NCI-H2171 (cell line): ENCODE data around the gene SYNRG.

Experiments used
- DNase-seq: peaks from one replicate; lab custom pipeline; 2025; lab: John Stamatoyannopoulos, UW

Gene SYNRG

GRCh38 chr17:37476431-37477120, 132.6 kb downstream of the SYNRG start:
- peak; percentile 93 for DNase-seq

- no peak for DNase-seq
Measured at GRCh38 chr17:37475731-37476420, 133.3 kb downstream of the SYNRG start.

GRCh38 chr17:37470181-37470580, 139.0 kb downstream of the SYNRG start:
- no peak for DNase-seq

GRCh38 chr17:37466471-37466870, 142.7 kb downstream of the SYNRG start:
- no peak for DNase-seq

GRCh38 chr17:37465069-37465616, 144.1 kb downstream of the SYNRG start:
- no peak for DNase-seq
